GM13976 (cell line): ENCODE results near the gene RHAG.

ENCODE experiments used
- DNase-seq: peaks from one replicate; pipeline ENCODE4 v3.0.0; 2012; ENCODE audit warnings: low spot score
- in situ Hi-C: fragments of 300-500 bp; cut with MboI; formaldehyde crosslinking; loops from one replicate; pipeline ENCODE4 v1.12.0; 2022; ENCODE audit warnings: low sequenced_read_pairs, mixed read lengths, inconsistent platforms; ENCODE audit not compliant: unreplicated experiment
- TF ChIP-seq, protein P1 (sequence below): IDR thresholded peaks from 2 replicates; pipeline ENCODE4 v1.5.1; 2012; ENCODE audit warnings: borderline replicate concordance, mild to moderate bottlenecking; ENCODE audit not compliant: insufficient read depth; ENCODE audit errors: extremely low read depth, missing control alignments, control extremely low read depth

Gene RHAG

GRCh38 chr6:49649988-49650387 lies 13.3 kb upstream of the RHAG start:
- no peak for DNase-seq
- in situ Hi-C loops: no loop called here
- TF ChIP-seq, protein P1, sequence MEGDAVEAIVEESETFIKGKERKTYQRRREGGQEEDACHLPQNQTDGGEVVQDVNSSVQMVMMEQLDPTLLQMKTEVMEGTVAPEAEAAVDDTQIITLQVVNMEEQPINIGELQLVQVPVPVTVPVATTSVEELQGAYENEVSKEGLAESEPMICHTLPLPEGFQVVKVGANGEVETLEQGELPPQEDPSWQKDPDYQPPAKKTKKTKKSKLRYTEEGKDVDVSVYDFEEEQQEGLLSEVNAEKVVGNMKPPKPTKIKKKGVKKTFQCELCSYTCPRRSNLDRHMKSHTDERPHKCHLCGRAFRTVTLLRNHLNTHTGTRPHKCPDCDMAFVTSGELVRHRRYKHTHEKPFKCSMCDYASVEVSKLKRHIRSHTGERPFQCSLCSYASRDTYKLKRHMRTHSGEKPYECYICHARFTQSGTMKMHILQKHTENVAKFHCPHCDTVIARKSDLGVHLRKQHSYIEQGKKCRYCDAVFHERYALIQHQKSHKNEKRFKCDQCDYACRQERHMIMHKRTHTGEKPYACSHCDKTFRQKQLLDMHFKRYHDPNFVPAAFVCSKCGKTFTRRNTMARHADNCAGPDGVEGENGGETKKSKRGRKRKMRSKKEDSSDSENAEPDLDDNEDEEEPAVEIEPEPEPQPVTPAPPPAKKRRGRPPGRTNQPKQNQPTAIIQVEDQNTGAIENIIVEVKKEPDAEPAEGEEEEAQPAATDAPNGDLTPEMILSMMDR: no peak

DNA sequence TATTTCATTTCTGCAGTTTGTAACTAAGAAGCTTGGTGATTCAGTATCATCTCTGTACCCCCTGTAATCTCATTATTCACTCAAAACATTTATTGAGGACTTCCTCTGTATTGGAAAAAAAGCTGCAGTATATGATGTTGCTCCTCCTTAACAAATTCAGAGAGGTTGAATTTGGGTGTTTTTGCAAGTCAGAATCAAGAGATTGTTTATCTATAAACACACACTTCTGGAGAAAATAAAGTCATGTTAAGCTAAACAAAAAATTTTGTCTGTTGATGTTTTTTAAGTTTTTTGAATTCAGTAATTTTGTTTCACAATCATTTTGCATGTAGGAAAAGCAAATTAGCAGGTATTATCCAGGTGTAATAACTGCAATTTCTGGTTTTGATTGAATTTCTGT lies 11.4 kb upstream of the RHAG start:
- no peak for DNase-seq
- TF ChIP-seq, protein P1: no peak
- in situ Hi-C loops: no loop called here

DNA sequence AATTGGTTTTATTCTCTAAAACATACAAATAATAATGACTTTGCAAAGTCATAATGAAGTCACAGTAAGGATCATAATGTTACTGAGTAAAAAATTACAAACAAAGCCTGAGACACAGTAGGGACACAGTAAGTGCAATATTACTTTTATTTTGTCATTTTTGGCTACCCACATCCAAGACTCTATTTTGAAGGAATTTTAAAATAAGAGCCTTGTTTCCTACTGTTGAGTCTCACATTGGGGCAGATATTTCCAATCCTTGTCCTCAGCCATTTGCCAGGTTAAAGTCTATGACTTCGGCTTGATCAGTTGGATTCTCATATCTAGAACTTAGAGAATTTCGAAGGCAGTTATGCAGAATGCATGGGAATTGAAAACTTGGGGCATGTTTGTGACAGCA lies 10.8 kb upstream of the RHAG start:
- no peak for DNase-seq
- in situ Hi-C loops: no loop called here
- TF ChIP-seq, protein P1: no peak

DNA sequence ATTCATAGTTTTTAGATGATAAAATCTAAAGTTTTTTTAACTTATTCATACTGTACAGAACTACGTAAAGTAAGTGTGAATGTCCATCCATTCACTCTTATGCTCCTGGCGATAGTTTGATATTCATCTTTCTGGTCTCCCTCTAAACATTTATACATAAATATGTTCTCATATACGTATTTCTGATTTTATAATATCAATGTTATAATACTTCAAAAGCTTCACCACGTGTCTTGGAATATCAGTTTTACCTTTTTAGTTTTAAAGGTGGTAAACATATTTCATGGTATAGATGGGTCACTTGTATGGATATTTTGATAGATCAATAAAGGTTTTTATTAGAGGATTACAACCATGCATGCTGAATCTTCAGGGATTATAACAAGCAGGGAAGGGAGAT lies 10.3 kb upstream of the RHAG start:
- TF ChIP-seq, protein P1: no peak

GRCh38 chr6:49646130-49646824 lies 9.6 kb upstream of the RHAG start:
- DNase-seq: no peak
- in situ Hi-C loops: no loop called here
- TF ChIP-seq, protein P1: no peak

More for the DNA sequence above, 10.3 kb upstream of the RHAG start:
- in situ Hi-C loops: no loop called here
- no peak for DNase-seq

- TF ChIP-seq, protein P1: no peak
- in situ Hi-C loops: no loop called here
- no peak for DNase-seq
Observed at GRCh38 chr6:49645139-49645538, 8.5 kb upstream of the RHAG start.
